Activated CD4-positive, alpha-beta T cell treated with anti-CD3 and anti-CD28 coated beads for 36 hours (primary cell): ENCODE data around the gene XIRP1. TPM values are rescaled to one million over a fixed set of nuclear protein-coding genes. Genes with fewer than 3 reads are reported as not detected.

Experiments used
- ATAC-seq: fragments of 200-7000 bp; cut with Tn5 transposase; one replicate; pipeline ENCODE4 v1.10.0; 2021; ENCODE audit warnings: mild to moderate bottlenecking, moderate library complexity
- CTCF ChIA-PET: fragments of 350-600 bp; sonication (Branson Sonifier 250); formaldehyde crosslinking; loops from one replicate; lab custom pipeline; 2021; ENCODE audit warnings: antibody characterized with exemption; lab: Charles Lee
- POLR2A ChIA-PET: fragments of 350-600 bp; sonication (Branson Sonifier 250); formaldehyde crosslinking; loops from one replicate; lab custom pipeline; 2021; ENCODE audit warnings: antibody characterized with exemption, inconsistent platforms; lab: Charles Lee
- DNase-seq: peaks from one replicate; pipeline ENCODE4 v3.0.0-alpha.2; 2020
- H3K27ac Mint-ChIP-seq: one replicate; pipeline ENCODE4 v1.8.0; 2021; ENCODE audit warnings: mixed read lengths
- H3K27me3 Mint-ChIP-seq: one replicate; pipeline ENCODE4 v1.8.0; 2021; ENCODE audit warnings: mixed read lengths
- H3K36me3 Mint-ChIP-seq: one replicate; pipeline ENCODE4 v1.8.0; 2021; ENCODE audit warnings: low read depth, mixed read lengths
- H3K4me1 Mint-ChIP-seq: one replicate; pipeline ENCODE4 v1.8.0; 2021; ENCODE audit warnings: mixed read lengths
- H3K4me3 Mint-ChIP-seq: one replicate; pipeline ENCODE4 v1.8.0; 2021; ENCODE audit warnings: mild to moderate bottlenecking, moderate library complexity, mixed read lengths
- H3K9me3 Mint-ChIP-seq: one replicate; pipeline ENCODE4 v1.8.0; 2021; ENCODE audit warnings: low read depth, mixed read lengths
- intact Hi-C, 2 experiments: fragments of 100-400 bp; cut with DNase I in 1 of 2; cut with micrococcal nuclease in 1 of 2; formaldehyde crosslinking; loops; one replicate each; pipeline versions ENCODE4 v1.14.2 to v1.15.1; 2022 to 2024; cut with DNase I, micrococcal nuclease
- microRNA-seq: library from miRNA; unstranded; fragments of <30 nt; microRNA quantifications from one replicate; pipeline ENCODE4 v1.2.0, GENCODE V29; 2021; ENCODE audit warnings: borderline replicate concordance
- total RNA-seq, 2 experiments: library from RNA; stranded (reverse); gene quantifications; one replicate each; pipeline ENCODE4 v1.2.3, GENCODE V29; 2021

Gene XIRP1
- total RNA-seq, 2 experiments from 2014 or later, result 1.4 to 2.2 TPM

- Mint-ChIP-seq H3K4me3 (no peak overlapping the region), H3K27ac (no peak overlapping the region), H3K36me3 (peaks cover 26% of the 10 kb centered on the region), H3K4me1 (peaks cover 32% of the 10 kb centered on the region), H3K9me3 (no peaks in the 10 kb centered on the region), H3K27me3 (no peaks in the 10 kb centered on the region)
- POLR2A ChIA-PET, result interaction anchor here (0.6 to 2.7 kb wide), 4 partner anchors 9 to 125 kb away, joined by 3 to 12 read pairs (median 4); no protein-coding TSS in a partner anchor
- DNase-seq (peak; percentile 28), ATAC-seq (no peak)
- intact Hi-C loops, result no loop called here
- CTCF ChIA-PET, result interaction anchor here (0.6 to 2.0 kb wide), 8 partner anchors 9 to 288 kb away, joined by 3 to 7 read pairs (median 3); no protein-coding TSS in a partner anchor
Observed at GRCh38 chr3:39136533-39137434, 55.6 kb downstream of the XIRP1 start.

- DNase-seq, result no peak
- H3K27me3 Mint-ChIP-seq, result no peaks in the 10 kb centered on the region
- H3K4me1 Mint-ChIP-seq, result peaks cover 17% of the 10 kb centered on the region
- no peak overlapping the region for H3K27ac Mint-ChIP-seq
- no peak for ATAC-seq
- CTCF ChIA-PET, result interaction anchor here (0.7 to 1.2 kb wide), 2 partner anchors 25 to 84 kb away, joined by 3 read pairs; no protein-coding TSS in a partner anchor
- POLR2A ChIA-PET, result interaction anchor here (1.0 to 1.5 kb wide), 2 partner anchors 7 to 11 kb away, joined by 3 to 4 read pairs; no protein-coding TSS in a partner anchor
- intact Hi-C loops, result no loop called here
- no peaks in the 10 kb centered on the region for H3K9me3 Mint-ChIP-seq
- H3K4me3 Mint-ChIP-seq, result no peak overlapping the region
- H3K36me3 Mint-ChIP-seq, result peaks cover 11% of the 10 kb centered on the region
Observed at GRCh38 chr3:39135170-39135805, 57.1 kb downstream of the XIRP1 start.

- DNase-seq (no peak), ATAC-seq (no peak)
- Mint-ChIP-seq H3K4me3 (no peak overlapping the region), H3K4me1 (peaks cover 8% of the 10 kb centered on the region), H3K27ac (no peak overlapping the region), H3K27me3 (no peaks in the 10 kb centered on the region), H3K9me3 (no peaks in the 10 kb centered on the region), H3K36me3 (peaks cover 6% of the 10 kb centered on the region)
- intact Hi-C loops, result no loop called here
- ChIA-PET CTCF (interaction anchor here (0.7 to 1.7 kb wide), 3 partner anchors 11 to 154 kb away, joined by 3 to 9 read pairs (median 9); no protein-coding TSS in a partner anchor), POLR2A (interaction anchor here (0.6 kb wide), 1 partner anchor 49 kb away, joined by 4 read pairs; no protein-coding TSS in a partner anchor)
Observed at GRCh38 chr3:39134305-39134704, 58.1 kb downstream of the XIRP1 start.

GRCh38 chr3:39133822-39134221 lies 58.6 kb downstream of the XIRP1 start:
- H3K4me1 Mint-ChIP-seq, result peaks cover 4% of the 10 kb centered on the region
- H3K4me3 Mint-ChIP-seq, result no peak overlapping the region
- intact Hi-C loops, result no loop called here
- H3K27me3 Mint-ChIP-seq, result no peaks in the 10 kb centered on the region
- peaks cover 6% of the 10 kb centered on the region for H3K36me3 Mint-ChIP-seq
- DNase-seq (no peak), ATAC-seq (no peak)
- ChIA-PET CTCF (interaction anchor here (0.7 to 1.7 kb wide), 4 partner anchors 12 to 158 kb away, joined by 3 to 9 read pairs (median 6); no protein-coding TSS in a partner anchor), POLR2A (interaction anchor here (0.6 kb wide), 1 partner anchor 49 kb away, joined by 4 read pairs; no protein-coding TSS in a partner anchor)
- H3K27ac Mint-ChIP-seq, result no peak overlapping the region
- H3K9me3 Mint-ChIP-seq, result no peaks in the 10 kb centered on the region

Small RNA genes within 50 kb of the gene (microRNA-seq; reads per million reads assigned to microRNA genes)
- gene MIR6822, result not detected

Other genes starting within 250 kb of the XIRP1 start
- gene SCN11A, start 140.7 kb downstream of the XIRP1 start, total RNA-seq, result under 1 TPM; 0.07 to 0.09 TPM
- 10 to 100 TPM; 33.3 to 36.5 TPM for gene WDR48, start 140.6 kb downstream of the XIRP1 start, total RNA-seq
- gene GORASP1, start 85.0 kb downstream of the XIRP1 start, total RNA-seq, result 10 to 100 TPM; 23.0 to 23.8 TPM
- gene TTC21A, start 84.9 kb downstream of the XIRP1 start, total RNA-seq, result 1 to 10 TPM; 1.8 to 2.3 TPM
- gene CSRNP1, start 39.0 kb downstream of the XIRP1 start, total RNA-seq, result 10 to 100 TPM; 68.3 to 78.5 TPM
- under 1 TPM; 0.14 to 0.16 TPM for gene CX3CR1, start 87.4 kb upstream of the XIRP1 start, total RNA-seq
- gene CCR8, start 137.1 kb upstream of the XIRP1 start, total RNA-seq, result under 1 TPM; 0.75 to 0.77 TPM
- 10 to 100 TPM; 23.0 to 24.8 TPM for gene SLC25A38, start 190.8 kb upstream of the XIRP1 start, total RNA-seq
- gene RPSA, start 214.1 kb upstream of the XIRP1 start, total RNA-seq, result 1,000 to 10,000 TPM; 2,498 to 3,023 TPM